LNCAP (cell line): ENCODE results near the gene ARID5B.

Experiments used
- TF ChIP-seq, protein P1 (sequence below): fragments of 450-650 bp; IDR thresholded peaks from 2 replicates; pipeline ENCODE4 v1.5.1; 2017; ENCODE audit warnings: mild to moderate bottlenecking

Gene ARID5B

DNA sequence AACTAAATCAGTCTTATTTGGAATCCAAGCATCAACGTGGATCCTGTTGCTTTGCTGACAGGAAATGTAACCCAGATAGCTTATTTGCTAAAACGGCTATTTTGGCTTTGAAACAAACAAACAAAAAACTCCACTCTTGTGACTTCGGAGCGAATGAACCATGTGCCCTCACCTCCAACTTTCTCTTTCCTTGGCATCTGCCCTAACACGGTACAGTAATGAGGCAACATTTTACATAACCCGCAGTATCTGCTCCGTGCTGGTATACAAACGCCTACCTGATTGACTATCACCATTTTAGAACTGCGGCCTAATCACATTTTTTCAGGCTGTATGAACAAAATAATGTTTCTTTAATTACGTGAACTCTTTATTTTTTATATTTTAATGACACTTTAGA lies 37.5 kb upstream of the ARID5B start:
- TF ChIP-seq, protein P1, sequence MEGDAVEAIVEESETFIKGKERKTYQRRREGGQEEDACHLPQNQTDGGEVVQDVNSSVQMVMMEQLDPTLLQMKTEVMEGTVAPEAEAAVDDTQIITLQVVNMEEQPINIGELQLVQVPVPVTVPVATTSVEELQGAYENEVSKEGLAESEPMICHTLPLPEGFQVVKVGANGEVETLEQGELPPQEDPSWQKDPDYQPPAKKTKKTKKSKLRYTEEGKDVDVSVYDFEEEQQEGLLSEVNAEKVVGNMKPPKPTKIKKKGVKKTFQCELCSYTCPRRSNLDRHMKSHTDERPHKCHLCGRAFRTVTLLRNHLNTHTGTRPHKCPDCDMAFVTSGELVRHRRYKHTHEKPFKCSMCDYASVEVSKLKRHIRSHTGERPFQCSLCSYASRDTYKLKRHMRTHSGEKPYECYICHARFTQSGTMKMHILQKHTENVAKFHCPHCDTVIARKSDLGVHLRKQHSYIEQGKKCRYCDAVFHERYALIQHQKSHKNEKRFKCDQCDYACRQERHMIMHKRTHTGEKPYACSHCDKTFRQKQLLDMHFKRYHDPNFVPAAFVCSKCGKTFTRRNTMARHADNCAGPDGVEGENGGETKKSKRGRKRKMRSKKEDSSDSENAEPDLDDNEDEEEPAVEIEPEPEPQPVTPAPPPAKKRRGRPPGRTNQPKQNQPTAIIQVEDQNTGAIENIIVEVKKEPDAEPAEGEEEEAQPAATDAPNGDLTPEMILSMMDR: no peak

DNA sequence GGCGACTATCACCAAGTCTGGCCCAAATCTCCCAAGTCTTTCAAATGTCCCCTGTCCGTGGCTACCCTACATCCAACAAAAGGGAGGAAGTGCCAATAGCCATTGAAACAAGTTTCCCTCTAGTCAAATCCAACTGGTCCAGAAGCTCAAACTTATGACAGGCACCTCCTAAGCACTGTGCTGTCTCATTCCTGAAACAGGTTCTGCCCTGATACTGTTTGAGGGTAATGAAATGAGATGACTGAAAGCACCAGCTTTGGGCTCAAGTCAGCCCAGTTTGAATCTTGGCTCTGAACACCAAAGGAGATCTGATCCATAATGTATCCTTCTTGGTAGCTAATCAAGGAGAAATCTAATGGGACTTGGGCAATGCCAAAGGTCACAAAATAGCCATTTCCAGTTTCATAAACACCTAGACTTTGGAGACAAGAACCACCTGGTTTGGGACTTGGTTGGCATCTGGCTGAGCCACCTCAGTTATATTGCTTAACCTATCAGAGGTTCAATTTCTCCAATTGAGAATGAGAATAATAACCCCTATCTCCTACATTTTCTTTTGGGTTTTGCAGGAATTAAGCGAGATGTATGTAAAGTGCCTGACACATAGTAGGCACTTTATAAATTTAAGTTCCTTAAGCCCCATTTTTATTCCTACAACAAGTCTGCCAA lies 34.7 kb upstream of the ARID5B start:
- TF ChIP-seq, protein P1: no peak

DNA sequence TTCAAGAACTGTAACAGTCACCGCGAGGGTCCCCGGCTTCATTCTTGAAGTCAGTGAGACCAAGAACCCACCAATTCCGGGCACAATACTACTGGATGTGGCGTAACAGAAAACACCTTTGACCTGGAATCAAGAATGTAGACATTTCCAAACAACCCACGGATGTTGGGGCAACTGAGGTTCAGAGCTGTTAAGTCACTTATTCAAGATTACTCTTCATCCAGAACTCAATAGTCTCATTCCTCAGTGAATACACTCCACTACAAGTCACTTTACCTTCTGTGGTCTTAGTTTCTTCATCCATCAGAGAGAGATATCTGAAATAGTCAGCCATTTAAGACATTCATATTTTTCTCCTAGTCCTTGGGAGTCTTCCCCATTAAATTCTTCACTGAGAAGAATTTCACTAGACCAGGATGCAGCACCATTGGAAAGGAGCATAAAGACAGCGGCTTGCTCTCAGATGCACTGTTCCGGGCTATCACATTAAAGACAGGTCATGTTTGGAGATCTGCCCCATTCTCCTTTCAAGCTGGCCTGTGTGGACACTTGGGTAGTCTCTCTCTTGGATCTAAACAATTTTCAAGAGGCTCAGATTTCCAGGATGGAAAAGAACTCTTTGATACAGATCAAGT lies 32.3 kb upstream of the ARID5B start:
- TF ChIP-seq, protein P1: no peak

DNA sequence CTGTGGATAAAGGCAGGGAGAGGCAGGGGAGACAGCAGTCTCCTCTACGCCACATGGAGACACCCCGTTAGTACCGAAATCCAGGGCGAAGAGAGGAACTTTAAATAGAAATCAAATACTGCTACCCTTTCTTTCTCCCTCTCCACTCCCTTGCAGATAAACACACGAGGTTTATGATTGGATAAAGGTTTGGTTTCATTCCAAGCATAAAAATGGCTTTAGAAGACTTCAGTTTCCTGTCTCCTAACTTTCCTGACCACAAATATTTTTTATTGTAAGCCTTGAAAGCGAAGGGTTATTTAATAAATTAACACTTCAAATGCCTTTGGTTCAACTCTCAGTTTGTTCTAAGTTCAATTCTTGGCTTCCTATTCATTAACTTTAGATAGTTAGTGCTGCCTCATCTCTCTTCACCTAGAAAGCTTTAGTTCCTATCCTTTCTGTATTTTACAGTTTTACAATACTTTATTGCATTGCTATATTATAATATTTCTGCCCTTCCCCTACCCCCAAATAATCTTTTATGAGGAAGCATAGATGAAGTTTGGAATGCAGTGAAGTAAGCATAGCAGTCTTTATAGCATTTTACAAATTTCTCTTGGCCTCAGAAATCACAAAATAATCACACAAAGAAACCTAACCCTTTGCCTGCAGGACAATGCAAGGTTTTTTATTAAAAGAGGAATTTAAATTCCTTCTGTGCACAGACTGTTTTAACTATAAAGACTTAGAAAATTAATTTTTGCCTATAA lies 31.5 kb upstream of the ARID5B start:
- TF ChIP-seq, protein P1: no peak

DNA sequence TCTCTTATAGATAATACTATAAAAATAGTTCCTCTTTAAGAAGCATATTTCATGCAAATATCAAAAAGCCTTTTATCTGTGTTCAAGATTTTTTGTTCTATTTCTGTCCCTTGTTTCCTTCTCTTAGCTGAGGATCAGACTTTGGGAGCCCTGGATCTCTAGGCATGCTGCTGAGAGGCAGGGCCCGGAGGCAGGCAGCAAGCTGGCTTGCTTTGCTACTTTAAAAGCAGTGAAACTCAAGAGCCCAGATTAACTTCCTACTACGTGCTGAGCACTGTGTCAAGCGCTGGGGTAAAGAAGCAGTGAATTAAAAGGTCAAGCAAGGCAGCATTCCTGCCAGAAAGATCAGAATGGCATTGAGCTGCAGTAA lies 31.0 kb upstream of the ARID5B start:
- TF ChIP-seq, protein P1: no peak

DNA sequence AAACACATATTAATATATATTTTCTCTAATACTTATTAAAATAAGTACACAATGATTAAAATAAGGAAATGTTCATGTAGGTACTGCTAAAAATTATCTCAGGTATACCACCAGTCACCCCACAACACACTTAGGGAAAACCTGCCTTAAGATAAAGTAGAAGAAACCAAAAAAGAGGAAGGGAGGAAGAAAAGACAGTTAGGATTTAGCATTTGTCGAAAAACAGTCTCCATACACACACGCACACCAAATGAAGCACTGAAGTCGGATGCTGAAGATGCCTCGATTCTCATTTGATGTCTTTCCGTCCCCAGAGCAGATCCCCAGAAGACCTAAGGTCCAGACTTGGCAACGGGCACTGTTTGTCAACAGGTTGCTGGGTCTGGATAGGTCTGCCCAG lies 30.0 kb upstream of the ARID5B start:
- TF ChIP-seq, protein P1: no peak

DNA sequence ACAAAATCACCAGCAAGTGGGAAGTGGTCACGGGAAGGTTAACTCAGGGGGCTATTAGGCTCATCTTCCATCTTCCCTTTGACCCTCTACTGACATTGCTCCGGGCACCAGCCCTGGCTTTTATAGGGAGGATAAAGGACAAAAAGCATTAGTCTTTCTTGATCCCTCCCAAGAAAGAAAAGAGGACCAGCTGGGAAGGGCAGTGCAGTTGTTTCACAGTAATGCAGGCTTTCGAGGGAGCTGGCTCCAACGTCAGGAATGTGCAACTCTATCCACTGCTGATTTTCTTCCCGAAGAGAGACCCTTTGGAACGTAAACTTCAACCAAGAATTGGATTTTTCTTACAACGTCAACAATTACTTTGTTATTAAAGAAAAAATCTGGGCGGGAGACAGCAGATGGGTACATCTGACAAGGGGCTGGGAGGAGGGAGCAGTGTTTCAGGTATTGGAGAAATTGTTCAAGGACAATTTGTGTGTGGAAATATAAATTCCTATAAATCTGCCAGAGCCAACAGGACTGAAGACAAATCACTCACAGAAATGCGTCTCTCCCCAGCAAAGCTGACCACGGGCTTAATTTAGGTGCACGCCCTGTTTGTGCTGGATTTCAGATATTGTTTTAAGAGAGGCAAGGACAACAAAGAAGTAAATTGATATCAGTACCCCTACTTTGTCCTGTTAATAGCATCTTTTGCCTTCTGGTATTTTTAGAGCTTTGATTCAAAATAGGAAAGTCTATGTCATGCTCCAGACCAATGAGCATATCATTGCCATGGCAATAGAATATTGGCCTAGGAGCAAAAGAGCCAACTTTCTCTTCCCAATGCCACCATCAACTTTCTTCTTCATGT lies 23.4 kb upstream of the ARID5B start:
- TF ChIP-seq, protein P1: no peak
